ENCODE measurements around the gene PALS2. TPM values are rescaled to one million over a fixed set of nuclear protein-coding genes. Genes with fewer than 3 reads are reported as not detected.

PALS2 gene, protein sequence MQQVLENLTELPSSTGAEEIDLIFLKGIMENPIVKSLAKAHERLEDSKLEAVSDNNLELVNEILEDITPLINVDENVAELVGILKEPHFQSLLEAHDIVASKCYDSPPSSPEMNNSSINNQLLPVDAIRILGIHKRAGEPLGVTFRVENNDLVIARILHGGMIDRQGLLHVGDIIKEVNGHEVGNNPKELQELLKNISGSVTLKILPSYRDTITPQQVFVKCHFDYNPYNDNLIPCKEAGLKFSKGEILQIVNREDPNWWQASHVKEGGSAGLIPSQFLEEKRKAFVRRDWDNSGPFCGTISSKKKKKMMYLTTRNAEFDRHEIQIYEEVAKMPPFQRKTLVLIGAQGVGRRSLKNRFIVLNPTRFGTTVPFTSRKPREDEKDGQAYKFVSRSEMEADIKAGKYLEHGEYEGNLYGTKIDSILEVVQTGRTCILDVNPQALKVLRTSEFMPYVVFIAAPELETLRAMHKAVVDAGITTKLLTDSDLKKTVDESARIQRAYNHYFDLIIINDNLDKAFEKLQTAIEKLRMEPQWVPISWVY
- 10 to 100 TPM; 66.9 to 75.4 TPM for total RNA-seq
- polyA plus RNA-seq: 10 to 100 TPM; 23.4 to 29.9 (median 24.7) TPM
- total RNA-seq: 56.1 to 79.4 (median 64.1) reads per million in 6 experiments

DNA sequence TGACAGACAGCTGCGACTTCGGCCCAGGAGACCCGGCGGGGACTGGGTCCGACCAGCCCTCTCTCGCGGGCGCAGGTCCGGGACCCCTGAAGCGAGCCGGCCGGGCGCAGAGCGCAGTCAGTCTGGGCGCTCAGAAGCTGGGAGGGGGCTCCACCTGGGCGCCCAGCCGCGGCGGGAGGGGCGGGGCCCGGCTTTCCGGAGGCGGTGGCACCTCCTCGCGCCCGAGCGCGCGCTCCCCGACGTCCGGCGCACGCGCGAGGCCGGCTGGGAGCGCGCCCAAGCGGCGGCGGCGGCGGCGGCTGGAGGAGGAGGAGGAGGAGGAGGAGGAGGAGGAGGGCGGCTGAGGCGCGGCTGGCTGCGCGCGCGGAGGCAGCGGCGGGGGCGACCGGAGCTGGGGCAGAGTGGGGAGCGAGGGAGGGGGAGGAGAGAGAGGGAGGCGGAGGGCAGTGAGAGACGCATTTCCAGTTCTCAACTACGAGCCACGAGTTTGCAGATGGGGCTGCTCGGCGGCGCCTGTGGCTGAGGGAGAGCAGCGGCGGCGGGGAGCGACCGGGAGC is at the start of gene PALS2:
Gene PALS2, plus strand, starts transcription at position 456 of the 557 bp plus-strand sequence. CDS start 50,216 bp downstream, outside the sequence.
- Mint-ChIP-seq H3K36me3 (no peaks in the 10 kb centered on the region), H3K4me3 (peak within 1 kb of the TSS; percentile 88 to 98 (median 94)), H3K4me1 (peaks cover 20 to 45% (median 40%) of the 10 kb centered on the region in 4 donors), H3K9me3 (no peaks in the 10 kb centered on the region), H3K27ac (peak within 1 kb of the TSS; percentile 86 to 96 (median 94)), H3K27me3 (peaks cover 0 to 9% (median 2%) of the 10 kb centered on the region in 5 donors)
- peak; percentile 79 to 92 (median 86) for DNase-seq
- POLR2A ChIA-PET: interaction anchor here (0.6 to 1.8 kb wide), 8 partner anchors 10 to 1029 kb away, joined by 3 to 10 read pairs (median 3); partner anchors contain the start of gene CYCS
- ATAC-seq: peak; percentile 78

DNA sequence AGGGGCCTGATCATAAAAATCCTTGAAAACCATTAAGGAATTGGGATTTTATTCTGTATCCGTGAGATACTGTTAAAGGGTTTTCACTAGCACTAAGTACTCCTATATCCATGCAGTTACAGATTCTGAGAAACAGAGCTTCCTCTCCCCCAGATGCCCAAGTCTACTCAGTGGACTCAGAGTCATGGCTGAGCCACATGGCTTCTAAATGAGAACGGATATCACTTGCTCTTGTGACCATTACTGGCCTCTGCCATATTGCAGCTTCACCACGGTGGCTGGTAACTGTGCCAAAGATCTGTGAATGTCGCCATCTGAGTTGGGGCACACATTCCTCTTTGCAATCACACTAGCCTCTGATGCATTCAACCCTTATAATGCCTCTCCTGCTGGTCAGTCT is 42.0 kb upstream of the PALS2 start:
- Mint-ChIP-seq H3K9me3 (no peaks in the 10 kb centered on the region), H3K27me3 (peaks cover 0 to 9% (median 0%) of the 10 kb centered on the region in 5 donors), H3K27ac (no peak overlapping the region), H3K36me3 (no peaks in the 10 kb centered on the region), H3K4me3 (no peak overlapping the region), H3K4me1 (no peaks in the 10 kb centered on the region)
- POLR2A ChIA-PET: no interaction called here
- DNase-seq (no peak), ATAC-seq (no peak)

DNA sequence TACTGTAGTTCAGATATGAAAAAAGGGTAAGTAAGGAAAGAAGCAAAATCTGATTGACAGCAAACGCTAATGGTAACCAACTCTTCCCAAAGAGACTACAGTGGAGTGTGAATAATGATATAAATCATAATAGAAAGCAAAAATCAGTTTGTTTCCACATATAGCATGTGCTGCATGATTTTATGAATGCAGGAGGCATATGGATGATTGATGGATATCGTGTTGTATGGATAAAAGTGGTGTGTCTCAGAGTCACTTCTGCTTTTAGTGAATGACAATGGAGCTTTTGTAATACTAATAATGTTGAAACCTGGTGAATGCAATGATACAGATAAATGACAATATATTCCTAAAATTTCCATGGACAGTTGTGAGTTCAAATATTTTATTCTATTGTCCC is 36.6 kb upstream of the PALS2 start:
- no peak overlapping the region for H3K4me3 Mint-ChIP-seq
- POLR2A ChIA-PET: no interaction called here
- H3K27me3 Mint-ChIP-seq: peaks cover 0 to 1% (median 0%) of the 10 kb centered on the region in 5 donors
- H3K36me3 Mint-ChIP-seq: no peaks in the 10 kb centered on the region
- ATAC-seq (no peak), DNase-seq (no peak)
- H3K4me1 Mint-ChIP-seq: no peaks in the 10 kb centered on the region
- H3K27ac Mint-ChIP-seq: no peak overlapping the region
- peaks cover 0 to 3% (median 0%) of the 10 kb centered on the region in 9 donors for H3K9me3 Mint-ChIP-seq

DNA sequence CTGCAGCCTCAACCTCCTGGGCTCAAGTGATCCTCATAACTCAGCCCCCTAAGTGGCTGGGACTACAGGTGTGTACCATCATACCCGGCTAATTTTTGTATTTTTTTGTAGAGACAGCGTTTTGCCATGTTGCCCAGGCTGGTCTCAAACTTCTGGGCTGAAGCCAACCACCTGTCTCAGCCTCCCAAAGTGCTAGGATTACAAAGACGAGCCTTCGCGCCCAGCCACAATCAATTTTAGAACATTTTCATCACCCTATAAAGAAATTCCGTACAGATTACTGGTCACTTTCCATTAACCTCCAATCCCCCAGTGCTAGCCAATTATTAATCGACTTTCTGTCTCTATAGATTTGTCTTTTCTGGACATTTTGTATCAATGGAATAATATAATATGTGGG is 32.3 kb upstream of the PALS2 start:
- Mint-ChIP-seq H3K4me3 (no peak overlapping the region), H3K4me1 (no peaks in the 10 kb centered on the region), H3K27me3 (peaks cover 0 to 19% (median 6%) of the 10 kb centered on the region in 5 donors), H3K9me3 (peaks cover 0 to 3% (median 0%) of the 10 kb centered on the region in 9 donors), H3K27ac (no peak overlapping the region), H3K36me3 (no peaks in the 10 kb centered on the region)
- ATAC-seq (no peak), DNase-seq (no peak)
- POLR2A ChIA-PET: no interaction called here

DNA sequence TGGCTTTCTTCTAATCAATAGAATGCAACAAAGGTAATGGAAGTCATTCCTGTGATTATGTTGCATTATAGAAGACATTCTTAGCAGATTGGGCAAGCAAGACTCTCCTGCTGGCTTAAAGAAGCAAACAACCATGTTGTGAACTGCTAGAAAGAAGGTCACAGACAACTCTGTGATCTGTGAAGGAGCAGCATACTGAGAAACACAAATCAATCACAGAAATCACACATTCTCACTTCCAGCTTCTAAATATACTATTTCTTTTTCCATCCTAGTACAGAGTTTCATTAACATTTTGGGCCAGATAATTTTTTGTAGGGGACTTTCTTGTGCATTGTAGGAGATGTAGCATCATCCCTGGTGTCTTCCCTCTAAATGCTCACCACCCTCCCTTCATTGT is 28.0 kb upstream of the PALS2 start:
- Mint-ChIP-seq H3K9me3 (no peaks in the 10 kb centered on the region), H3K4me1 (no peaks in the 10 kb centered on the region), H3K36me3 (no peaks in the 10 kb centered on the region), H3K4me3 (no peak overlapping the region), H3K27ac (no peak overlapping the region), H3K27me3 (peaks cover 4 to 19% (median 12%) of the 10 kb centered on the region in 5 donors)
- POLR2A ChIA-PET: no interaction called here
- ATAC-seq: no peak
- no peak for DNase-seq

DNA sequence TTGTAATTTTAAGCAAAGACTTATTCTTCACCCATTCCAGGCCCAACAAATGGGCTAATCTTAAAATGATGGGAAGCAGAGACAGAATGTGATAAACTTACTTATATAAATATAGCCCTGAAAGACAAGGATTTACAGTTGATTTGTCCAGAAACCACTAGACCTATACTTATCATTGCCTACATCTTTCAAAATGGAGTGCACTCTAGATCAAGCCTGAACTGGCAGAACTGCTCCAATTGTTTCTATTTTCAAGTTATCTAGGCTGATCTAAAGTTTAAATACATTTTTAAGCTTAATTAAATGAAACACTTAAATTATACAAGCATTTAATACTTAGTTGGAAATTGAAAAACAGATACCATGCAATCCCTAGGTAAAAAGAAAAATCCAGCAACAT is 24.9 kb upstream of the PALS2 start:
- ATAC-seq (no peak), DNase-seq (no peak)
- no peak overlapping the region for H3K27ac Mint-ChIP-seq
- peaks cover 4 to 18% (median 15%) of the 10 kb centered on the region in 5 donors for H3K27me3 Mint-ChIP-seq
- no peaks in the 10 kb centered on the region for H3K4me1 Mint-ChIP-seq
- no peaks in the 10 kb centered on the region for H3K9me3 Mint-ChIP-seq
- no peaks in the 10 kb centered on the region for H3K36me3 Mint-ChIP-seq
- POLR2A ChIA-PET: no interaction called here
- H3K4me3 Mint-ChIP-seq: no peak overlapping the region

DNA sequence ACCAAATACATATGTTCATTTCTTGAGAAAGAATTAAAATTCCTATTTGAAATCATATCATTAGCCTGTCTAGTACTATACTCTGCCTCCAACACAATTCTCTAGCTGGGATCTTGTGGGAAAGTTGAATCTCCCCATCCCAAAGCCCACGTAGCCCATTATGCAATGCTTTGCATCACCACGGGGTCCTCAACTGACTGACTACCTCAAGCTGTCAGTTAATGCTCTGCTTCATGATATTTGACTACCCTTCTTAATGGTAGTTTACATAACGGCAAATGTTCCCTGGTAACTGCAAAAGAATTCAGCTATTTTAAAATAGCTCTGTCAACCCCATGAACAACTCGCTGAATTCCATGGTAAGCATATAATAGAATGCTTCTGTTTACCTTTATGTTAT is 23.3 kb upstream of the PALS2 start:
- Mint-ChIP-seq H3K27ac (no peak overlapping the region), H3K4me3 (no peak overlapping the region), H3K9me3 (no peaks in the 10 kb centered on the region), H3K27me3 (peaks cover 4 to 16% (median 5%) of the 10 kb centered on the region in 5 donors), H3K4me1 (no peaks in the 10 kb centered on the region), H3K36me3 (no peaks in the 10 kb centered on the region)
- POLR2A ChIA-PET: no interaction called here
- ATAC-seq (no peak), DNase-seq (no peak)

DNA sequence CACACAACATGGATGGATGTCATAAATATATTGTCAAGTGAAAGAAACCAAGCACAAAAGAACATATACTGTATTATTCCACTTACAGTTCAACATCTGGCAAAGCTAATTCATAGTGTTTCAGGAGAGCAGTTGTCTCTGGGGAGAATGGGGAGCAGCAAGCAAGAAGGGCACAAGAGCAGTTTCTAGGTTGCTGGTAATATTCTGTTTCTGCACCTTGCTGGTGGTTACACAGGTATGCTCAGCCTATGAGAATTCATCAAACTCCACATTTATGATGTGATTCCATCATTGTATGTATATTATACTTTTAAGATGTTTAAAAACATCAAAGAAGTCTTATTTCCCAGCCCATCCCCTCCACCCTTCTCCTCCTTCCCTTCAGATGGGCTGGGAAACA is 18.1 kb upstream of the PALS2 start:
- no peak overlapping the region for H3K27ac Mint-ChIP-seq
- POLR2A ChIA-PET: no interaction called here
- ATAC-seq: no peak

DNA sequence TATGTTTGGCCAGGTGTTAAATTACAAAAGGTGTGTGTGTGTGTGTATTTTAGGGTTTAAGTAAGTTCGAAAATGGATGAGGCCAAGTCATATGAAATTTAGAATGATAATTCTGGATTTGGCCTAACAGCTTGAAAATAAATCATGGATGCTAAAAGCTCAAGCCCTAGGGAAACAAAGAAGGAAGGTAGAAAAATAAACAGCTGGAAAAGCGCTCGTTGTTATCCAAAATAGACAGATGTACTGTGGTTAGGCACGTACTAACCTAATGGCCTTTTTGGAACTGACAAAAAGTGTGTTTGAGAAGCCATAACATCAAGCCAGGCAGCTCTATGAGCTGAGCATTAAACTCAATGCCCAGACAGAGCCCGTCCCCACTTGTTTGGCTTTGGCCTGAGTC is 17.5 kb upstream of the PALS2 start:
- H3K27me3 Mint-ChIP-seq: peaks cover 0 to 6% (median 0%) of the 10 kb centered on the region in 5 donors
- H3K27ac Mint-ChIP-seq: no peak overlapping the region
- ATAC-seq (no peak), DNase-seq (no peak)
- H3K4me3 Mint-ChIP-seq: no peak overlapping the region
- POLR2A ChIA-PET: no interaction called here
- H3K4me1 Mint-ChIP-seq: peaks cover 3 to 10% (median 8%) of the 10 kb centered on the region in 4 donors
- no peaks in the 10 kb centered on the region for H3K36me3 Mint-ChIP-seq
- no peaks in the 10 kb centered on the region for H3K9me3 Mint-ChIP-seq

More for the DNA sequence above, 18.1 kb upstream of the PALS2 start:
- peaks cover 0 to 5% (median 3%) of the 10 kb centered on the region in 4 donors for H3K4me1 Mint-ChIP-seq
- no peaks in the 10 kb centered on the region for H3K9me3 Mint-ChIP-seq
- H3K4me3 Mint-ChIP-seq: no peak overlapping the region
- DNase-seq: no peak
- no peaks in the 10 kb centered on the region for H3K36me3 Mint-ChIP-seq
- peaks cover 0 to 6% (median 0%) of the 10 kb centered on the region in 5 donors for H3K27me3 Mint-ChIP-seq

DNA sequence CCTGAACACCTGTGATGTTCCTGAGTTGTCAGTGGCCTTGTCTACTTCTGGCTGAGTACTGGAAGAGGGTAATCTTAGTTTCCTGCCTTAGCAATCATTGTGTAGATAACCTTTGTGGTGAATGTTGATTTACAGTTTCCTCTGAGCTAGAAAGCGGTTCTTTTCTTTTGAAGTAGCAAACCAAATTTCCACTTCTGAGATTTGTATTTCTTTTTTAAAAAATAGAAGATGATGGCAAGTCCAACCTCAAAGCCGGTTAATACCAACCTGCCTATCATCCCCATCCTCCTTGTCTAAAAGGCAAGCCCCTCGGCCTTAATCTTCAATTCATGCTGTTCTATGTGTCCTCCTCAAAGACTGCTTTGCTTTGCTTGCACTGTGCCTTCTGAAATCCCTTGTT is 12.5 kb upstream of the PALS2 start:
- peaks cover 11 to 23% (median 21%) of the 10 kb centered on the region in 4 donors for H3K4me1 Mint-ChIP-seq
- peak overlapping the region; percentile 0 to 78 (median 54) for H3K4me3 Mint-ChIP-seq
- ATAC-seq (peak; percentile 96 to 97), DNase-seq (peak in 4 of 10 donors; percentile 17 to 71 (median 56))
- peaks cover 0 to 2% (median 0%) of the 10 kb centered on the region in 5 donors for H3K27me3 Mint-ChIP-seq
- no peaks in the 10 kb centered on the region for H3K36me3 Mint-ChIP-seq
- H3K27ac Mint-ChIP-seq: peak overlapping the region in 8 of 10 donors; percentile 7 to 85 (median 72)
- POLR2A ChIA-PET: interaction anchor here (0.6 to 1.0 kb wide), 2 partner anchors 12 to 32 kb away, joined by 3 to 7 read pairs; partner anchors contain the start of gene PALS2
- H3K9me3 Mint-ChIP-seq: no peaks in the 10 kb centered on the region

DNA sequence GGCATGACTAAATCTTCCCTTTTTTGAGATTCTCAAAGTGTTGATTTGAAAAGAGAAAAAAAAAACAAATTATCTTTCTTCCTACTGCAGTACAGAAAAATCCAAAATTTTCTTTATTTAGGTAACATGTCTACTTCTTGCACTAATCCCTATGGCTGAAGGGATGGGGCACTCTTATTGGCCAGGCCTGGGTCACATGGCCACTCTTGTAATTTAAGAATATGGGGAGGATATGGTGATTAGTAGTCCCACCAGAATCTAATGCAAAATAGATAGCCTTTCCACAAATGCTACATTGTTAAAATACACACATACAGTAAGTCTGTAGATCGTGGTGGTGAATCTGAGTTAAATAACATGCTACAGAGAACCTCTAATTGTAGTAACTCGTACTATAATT is 7.0 kb upstream of the PALS2 start:
- peaks cover 0 to 10% (median 8%) of the 10 kb centered on the region in 5 donors for H3K27me3 Mint-ChIP-seq
- H3K4me3 Mint-ChIP-seq: no peak overlapping the region
- no peaks in the 10 kb centered on the region for H3K9me3 Mint-ChIP-seq
- H3K4me1 Mint-ChIP-seq: peaks cover 4 to 9% (median 7%) of the 10 kb centered on the region in 4 donors
- H3K36me3 Mint-ChIP-seq: no peaks in the 10 kb centered on the region
- DNase-seq (no peak), ATAC-seq (no peak)
- POLR2A ChIA-PET: no interaction called here
- H3K27ac Mint-ChIP-seq: no peak overlapping the region

DNA sequence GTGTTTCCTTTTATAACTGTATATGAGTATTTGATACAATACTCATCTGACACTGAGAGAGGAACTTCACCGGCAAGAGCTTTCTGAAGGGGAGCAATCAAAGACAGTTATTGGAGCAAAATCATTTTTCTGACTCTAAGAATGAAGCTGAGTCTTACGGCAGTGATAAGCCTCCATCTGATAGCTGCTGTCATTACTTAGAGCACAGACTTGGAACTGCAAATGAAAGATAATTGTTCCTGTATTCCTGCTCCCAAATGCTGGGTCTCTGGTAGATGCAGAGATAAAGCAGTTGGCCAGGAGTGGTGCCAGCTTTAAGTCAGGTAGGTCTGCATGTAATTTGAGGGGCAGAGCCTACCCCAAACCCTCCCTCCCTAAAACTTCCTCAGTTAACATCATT is 2.3 kb upstream of the PALS2 start:
- ATAC-seq (no peak), DNase-seq (no peak)
- Mint-ChIP-seq H3K27ac (peak overlapping the region in 2 of 10 donors; percentile 86 to 92), H3K4me1 (peaks cover 14 to 30% (median 26%) of the 10 kb centered on the region in 4 donors), H3K9me3 (no peaks in the 10 kb centered on the region), H3K4me3 (no peak overlapping the region), H3K36me3 (no peaks in the 10 kb centered on the region), H3K27me3 (peaks cover 0 to 10% (median 8%) of the 10 kb centered on the region in 5 donors)
- POLR2A ChIA-PET: no interaction called here

DNA sequence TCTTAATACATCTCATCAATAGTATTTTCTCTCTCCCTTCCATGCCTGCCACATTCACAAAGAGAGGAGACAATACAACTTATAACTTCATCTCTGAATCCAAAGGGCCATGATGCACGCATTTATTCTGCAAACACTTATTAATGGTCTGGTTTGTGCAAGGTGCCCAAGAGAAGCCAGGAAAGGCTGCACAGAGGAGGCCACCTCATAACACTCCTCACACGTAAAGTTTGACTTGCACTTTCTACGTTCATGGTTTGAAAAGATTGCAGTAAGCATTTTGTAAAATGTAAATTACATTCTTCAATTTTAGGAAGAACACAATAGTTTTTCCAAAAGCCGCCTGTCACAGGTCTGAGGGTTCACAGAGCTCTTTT is 1.2 kb upstream of the PALS2 start:
- DNase-seq (no peak), ATAC-seq (no peak)
- no peaks in the 10 kb centered on the region for H3K9me3 Mint-ChIP-seq
- peaks cover 0 to 9% (median 5%) of the 10 kb centered on the region in 5 donors for H3K27me3 Mint-ChIP-seq
- POLR2A ChIA-PET: interaction anchor here (1.2 to 1.8 kb wide), 2 partner anchors 11 to 553 kb away, joined by 3 to 7 read pairs; partner anchors contain the start of gene CYCS
- peak overlapping the region; percentile 29 to 96 (median 94) for H3K27ac Mint-ChIP-seq
- H3K4me3 Mint-ChIP-seq: peak overlapping the region; percentile 84 to 95 (median 90)
- no peaks in the 10 kb centered on the region for H3K36me3 Mint-ChIP-seq
- peaks cover 17 to 38% (median 34%) of the 10 kb centered on the region in 4 donors for H3K4me1 Mint-ChIP-seq

Measured in naive thymus-derived CD8-positive, alpha-beta T cell (primary cell).